Neural cell (in vitro differentiated cells): Measurements from ENCODE around the gene TADA3. TPM values are rescaled to one million over a fixed set of nuclear protein-coding genes. Genes with fewer than 3 reads are reported as not detected.

Experiments used
- H2AFZ ChIP-seq: fragments of 200-600, 300-800 bp; sonication (generic), shearing (Covaris generic); 2 replicates; pipeline ENCODE4 v1.6.0; 2014; ENCODE audit warnings: low read depth, mild to moderate bottlenecking, antibody characterized with exemption, low read length, moderate library complexity
- H3F3A ChIP-seq: fragments of 200-600 bp; shearing (Covaris generic); 2 replicates; pipeline ENCODE4 v1.6.1; 2016; ENCODE audit warnings: mild to moderate bottlenecking, moderate library complexity, mixed read lengths, antibody characterized with exemption, low read length; ENCODE audit not compliant: insufficient read depth, poor library complexity, severe bottlenecking
- H3K27ac ChIP-seq: fragments of 200-600, 300-800 bp; sonication (generic), shearing (Covaris generic); 2 replicates; pipeline ENCODE4 v1.5.1; 2014; ENCODE audit warnings: mild to moderate bottlenecking, low read length, moderate library complexity
- H3K27me3 ChIP-seq: fragments of 300-800, 200-600 bp; sonication (generic), shearing (Covaris generic); 2 replicates; pipeline ENCODE4 v1.6.0; 2014; ENCODE audit warnings: mild to moderate bottlenecking, low read depth, low read length, moderate library complexity; ENCODE audit not compliant: insufficient read depth
- H3K36me3 ChIP-seq: fragments of 300-800, 200-600 bp; sonication (generic), shearing (Covaris generic); 2 replicates; pipeline ENCODE4 v1.5.1; 2014; ENCODE audit warnings: mild to moderate bottlenecking, antibody characterized with exemption, low read length, moderate library complexity; ENCODE audit not compliant: insufficient read depth
- H3K4me2 ChIP-seq: fragments of 300-800, 200-600 bp; sonication (generic), shearing (Covaris generic); 2 replicates; pipeline ENCODE4 v1.6.0; 2014; ENCODE audit warnings: mild to moderate bottlenecking, low read length
- H3K4me3 ChIP-seq: fragments of 300-800, 200-600 bp; sonication (generic), shearing (Covaris generic); 2 replicates; pipeline ENCODE4 v1.5.1; 2014; ENCODE audit warnings: mild to moderate bottlenecking, low read length, moderate library complexity
- H3K79me2 ChIP-seq: fragments of 200-600 bp; shearing (Covaris generic); replicated peaks from 2 replicates; pipeline ENCODE4 v1.6.0; 2014; ENCODE audit warnings: mild to moderate bottlenecking, low read length, moderate library complexity; ENCODE audit not compliant: insufficient read depth
- H3K9ac ChIP-seq: fragments of 300-800, 200-600 bp; sonication (generic), shearing (Covaris generic); 2 replicates; pipeline ENCODE4 v1.6.1; 2016; ENCODE audit warnings: mild to moderate bottlenecking, low read length, mixed read lengths
- H3K9me2 ChIP-seq: fragments of 200-600 bp; shearing (Covaris generic); 2 replicates; pipeline ENCODE4 v1.6.1; 2016; ENCODE audit warnings: mild to moderate bottlenecking, low read length, mixed read lengths; ENCODE audit not compliant: insufficient read depth
- H3K9me3 ChIP-seq: fragments of 200-600, 300-800 bp; sonication (generic), shearing (Covaris generic); 2 replicates; pipeline ENCODE4 v1.6.1; 2016; ENCODE audit warnings: mild to moderate bottlenecking, mixed run types, low read length, moderate library complexity, mixed read lengths
- H4K20me1 ChIP-seq: fragments of 200-600 bp; shearing (Covaris generic); 2 replicates; pipeline ENCODE4 v1.6.1; 2016; ENCODE audit warnings: mild to moderate bottlenecking, mixed run types; ENCODE audit not compliant: insufficient read depth
- CTCF ChIP-seq: fragments of 450-650 bp; IDR thresholded peaks from 2 replicates; pipeline ENCODE4 v1.5.1; 2014; ENCODE audit warnings: antibody characterized with exemption, mild to moderate bottlenecking, moderate library complexity; ENCODE audit not compliant: poor library complexity, severe bottlenecking
- EP300 ChIP-seq: fragments of 450-650 bp; conservative IDR thresholded peaks from 2 replicates; pipeline ENCODE4 v1.6.1; 2014; ENCODE audit warnings: antibody characterized with exemption, mild to moderate bottlenecking, moderate library complexity; ENCODE audit not compliant: poor library complexity, severe bottlenecking
- EZH2 ChIP-seq: fragments of 200-600, 300-800 bp; shearing (Covaris generic), sonication (generic); IDR thresholded peaks from 2 replicates; pipeline ENCODE4 v1.6.1; 2014; ENCODE audit warnings: antibody characterized with exemption, low read length, borderline replicate concordance, mild to moderate bottlenecking; ENCODE audit not compliant: insufficient read depth, poor library complexity, severe bottlenecking
- MXI1 ChIP-seq: fragments of 450-650 bp; conservative IDR thresholded peaks from 2 replicates; pipeline ENCODE4 v1.6.1; 2014; ENCODE audit warnings: antibody characterized with exemption, mild to moderate bottlenecking; ENCODE audit not compliant: poor library complexity, severe bottlenecking
- POLR2AphosphoS5 ChIP-seq: IDR thresholded peaks from 2 replicates; pipeline ENCODE4 v1.6.1; 2012
- RAD21 ChIP-seq: fragments of 450-650 bp; conservative IDR thresholded peaks from 2 replicates; pipeline ENCODE4 v1.6.1; 2014; ENCODE audit warnings: antibody characterized with exemption, mild to moderate bottlenecking, moderate library complexity
- REST ChIP-seq: IDR thresholded peaks from 2 replicates; pipeline ENCODE4 v1.6.1; 2012; ENCODE audit warnings: borderline replicate concordance
- SMC3 ChIP-seq: fragments of 450-650 bp; conservative IDR thresholded peaks from 2 replicates; pipeline ENCODE4 v1.6.1; 2014; ENCODE audit warnings: antibody characterized with exemption, mild to moderate bottlenecking, moderate library complexity; ENCODE audit not compliant: poor library complexity
- TAF1 ChIP-seq: IDR thresholded peaks from 2 replicates; pipeline ENCODE4 v1.6.1; 2012; ENCODE audit warnings: low read depth
- polyA plus RNA-seq: library from polyadenylated mRNA; depleted of rRNA; stranded (reverse); fragments of >200 nt; gene quantifications from 2 replicates; pipeline ENCODE4 v1.2.3, GENCODE V29; 2014

Gene TADA3
- polyA plus RNA-seq, 1 donor from 2014 or later = 55.4 TPM

- Histone ChIP-seq H3K9me2 (no peaks in the 10 kb centered on the region), H3K36me3 (no peaks in the 10 kb centered on the region), H3K9me3 (no peaks in the 10 kb centered on the region), H3K27ac (peak overlapping the region; percentile 94), H3K27me3 (no peaks in the 10 kb centered on the region), H3F3A (no peaks in the 10 kb centered on the region), H3K79me2 (peaks cover 23% of the 10 kb centered on the region), H3K9ac (peak overlapping the region; percentile 92), H4K20me1 (no peaks in the 10 kb centered on the region), H3K4me3 (peak overlapping the region; percentile 97), H3K4me2 (peak overlapping the region; percentile 45), H2AFZ (peak overlapping the region; percentile 62)
- no peak for TF ChIP-seq REST
- TF ChIP-seq TAF1 = no peak
- no peak for TF ChIP-seq RAD21
- TF ChIP-seq CTCF = no peak
- TF ChIP-seq MXI1 = no peak
- TF ChIP-seq SMC3 = no peak
- TF ChIP-seq EP300 = no peak
- no peak for TF ChIP-seq POLR2AphosphoS5
- no peak for TF ChIP-seq EZH2
Observed at GRCh38 chr3:9730657-9731205, 61.5 kb downstream of the TADA3 start.

Other genes starting within 250 kb of the TADA3 start
- gene LHFPL4, start 238.7 kb downstream of the TADA3 start, polyA plus RNA-seq = 37.1 and 37.4 TPM in 2 replicates
- 39.6 and 44.9 TPM in 2 replicates for gene MTMR14, start 143.0 kb downstream of the TADA3 start, polyA plus RNA-seq
- 0.32 TPM in 1 of 2 replicates, not detected in the other for gene CPNE9, start 88.6 kb downstream of the TADA3 start, polyA plus RNA-seq
- 14.9 and 18.0 TPM in 2 replicates for gene BRPF1, start 60.7 kb downstream of the TADA3 start, polyA plus RNA-seq
- gene OGG1, start 42.5 kb downstream of the TADA3 start, polyA plus RNA-seq = 34.4 and 40.3 TPM in 2 replicates
- 18.7 and 21.3 TPM in 2 replicates for gene CAMK1, start 22.5 kb downstream of the TADA3 start, polyA plus RNA-seq
- 179 and 188 TPM in 2 replicates for gene ARPC4, start 609 bp upstream of the TADA3 start, polyA plus RNA-seq
- 47.6 and 78.3 TPM in 2 replicates for gene TTLL3, start 17.8 kb upstream of the TADA3 start, polyA plus RNA-seq
- 35.2 TPM in 2 replicates for gene RPUSD3, start 51.5 kb upstream of the TADA3 start, polyA plus RNA-seq
- not detected in 2 replicates for gene CIDEC, start 87.8 kb upstream of the TADA3 start, polyA plus RNA-seq
- gene JAGN1, start 98.1 kb upstream of the TADA3 start, polyA plus RNA-seq = 22.5 and 26.5 TPM in 2 replicates
- 0.52 TPM in 1 of 2 replicates, not detected in the other for gene IL17RE, start 110.4 kb upstream of the TADA3 start, polyA plus RNA-seq
- gene IL17RC, start 124.6 kb upstream of the TADA3 start, polyA plus RNA-seq = 0.54 TPM in 1 of 2 replicates, not detected in the other
- gene CRELD1, start 141.4 kb upstream of the TADA3 start, polyA plus RNA-seq = 48.9 and 59.8 TPM in 2 replicates
- 2.9 and 4.3 TPM in 2 replicates for gene PRRT3, start 159.9 kb upstream of the TADA3 start, polyA plus RNA-seq
- gene EMC3, start 194.4 kb upstream of the TADA3 start, polyA plus RNA-seq = 88.9 and 117 TPM in 2 replicates
- 0.86 and 3.3 TPM in 2 replicates for gene FANCD2, start 234.0 kb upstream of the TADA3 start, polyA plus RNA-seq